T-cell (primary cell): Measurements from ENCODE around the gene HECW1. TPM values are rescaled to one million over a fixed set of nuclear protein-coding genes. Genes with fewer than 3 reads are reported as not detected.
"Not testable (repeated sequence)": the region's sequence is repeated elsewhere in the genome, so short reads cannot be mapped to it uniquely, and the experiment has no call there.

Experiments used
- ATAC-seq, 4 experiments: fragments of 200-7000 bp in 3 of 4; fragments of 150-1000 bp in 1 of 4; cut with Tn5 transposase; replicated peaks in 1 of 4; 1 replicate in 3 of 4; 2 replicates in 1 of 4; pipeline ENCODE4 v1.10.0; 2021; ENCODE audit warnings: moderate library complexity in 3 of 4, mild to moderate bottlenecking in 2 of 4, moderate number of reproducible peaks in 1 of 4
- CTCF ChIA-PET, 2 donors: fragments of 300-600 bp; sonication (Branson Sonifier 250); formaldehyde crosslinking; loops; one replicate each; lab custom pipeline; 2022; ENCODE audit warnings: antibody characterized with exemption in 2 of 2; lab: Charles Lee
- POLR2A ChIA-PET, 2 donors: fragments of 300-600 bp; sonication (Branson Sonifier 250); formaldehyde crosslinking; loops; one replicate each; lab custom pipeline; 2022; ENCODE audit warnings: antibody characterized with exemption in 2 of 2; lab: Charles Lee
- DNase-seq, 35 experiments: peaks; one replicate each; pipeline versions ENCODE4 v3.0.0 to v3.0.0-alpha.2; 2013 to 2023
- H3K27ac ChIP-seq: one replicate; pipeline ENCODE4 v1.5.1; 2013; ENCODE audit warnings: low read length
- H3K27me3 ChIP-seq, 2 experiments: replicated peaks in 1 of 2; 1 replicate in 1 of 2; 2 replicates in 1 of 2; pipeline versions ENCODE4 v1.6.1 to v1.7.0; 2013; ENCODE audit warnings: low read length in 1 of 2, mixed read lengths in 1 of 2; ENCODE audit not compliant: control insufficient read depth in 2 of 2, insufficient read depth in 2 of 2; ENCODE audit errors: extremely low read depth in 1 of 2
- H3K36me3 ChIP-seq, 2 donors: 1 replicate in 1 of 2; 2 replicates in 1 of 2; pipeline versions ENCODE4 v1.6.1 to v1.7.0; 2013; ENCODE audit warnings: low read length in 1 of 2; ENCODE audit not compliant: control insufficient read depth in 2 of 2, insufficient read depth in 1 of 2; ENCODE audit errors: extremely low read depth in 1 of 2
- H3K4me1 ChIP-seq, 2 experiments: 1 replicate in 1 of 2; 2 replicates in 1 of 2; pipeline versions ENCODE4 v1.6.1 to v1.7.0; 2013; ENCODE audit warnings: low read length in 2 of 2, mixed read lengths in 1 of 2; ENCODE audit not compliant: insufficient read depth in 2 of 2, control insufficient read depth in 1 of 2; ENCODE audit errors: extremely low read depth in 1 of 2
- H3K4me3 ChIP-seq, 2 donors: 1 replicate in 1 of 2; 2 replicates in 1 of 2; pipeline versions ENCODE4 v1.5.1 to v1.7.0; 2013; ENCODE audit warnings: mild to moderate bottlenecking in 2 of 2, low read length in 1 of 2, moderate library complexity in 1 of 2; ENCODE audit not compliant: control insufficient read depth in 1 of 2; ENCODE audit errors: extremely low read depth in 1 of 2
- H3K9me3 ChIP-seq: 2 replicates; pipeline ENCODE4 v1.7.0; 2013
- H3K27ac Mint-ChIP-seq, 2 donors: one replicate each; pipeline ENCODE4 v1.8.0; 2020 to 2021; ENCODE audit warnings: mild to moderate bottlenecking in 2 of 2, mixed read lengths in 2 of 2
- H3K27me3 Mint-ChIP-seq, 2 donors: one replicate each; pipeline ENCODE4 v1.8.0; 2021 to 2022; ENCODE audit warnings: mixed read lengths in 2 of 2
- H3K36me3 Mint-ChIP-seq: one replicate; pipeline ENCODE4 v1.8.0; 2021; ENCODE audit warnings: mixed read lengths
- H3K4me1 Mint-ChIP-seq, 3 donors: one replicate each; pipeline ENCODE4 v1.8.0; 2020 to 2022; ENCODE audit warnings: mixed read lengths in 3 of 3, mild to moderate bottlenecking in 1 of 3
- H3K4me3 Mint-ChIP-seq, 3 donors: one replicate each; pipeline ENCODE4 v1.8.0; 2020 to 2022; ENCODE audit warnings: mild to moderate bottlenecking in 3 of 3, mixed read lengths in 3 of 3, moderate library complexity in 3 of 3
- H3K9me3 Mint-ChIP-seq, 3 donors: one replicate each; pipeline ENCODE4 v1.8.0; 2020 to 2022; ENCODE audit warnings: mixed read lengths in 3 of 3
- WGBS: methylation state at CpG from one replicate; pipeline ENCODE4 v1.1.5; 2013; ENCODE audit warnings: missing lambda C conversion rate; ENCODE audit not compliant: insufficient coverage; 5-methylcytosine and 5-hydroxymethylcytosine counted together
- total RNA-seq, 35 experiments: library from RNA in 6 of 35; stranded (reverse) in 6 of 35; fragments of 120-200 nt in 1 of 35; gene quantifications; one replicate each; pipeline versions ENCODE4 v1.2.1 to v1.2.4 and lab custom pipeline; 2013 to 2026

Gene HECW1
- total RNA-seq, 5 donors from 2014 or later (not counting 1 experiment from before 2014, with no cell fraction given), result not detected

GRCh38 chr7:43582503-43583423 is 470.3 kb downstream of the HECW1 start, which contains the start of gene STK17A:
STK17A (plus strand) TSS chr7:43583108; CDS start chr7:43583244, 136 bp downstream.
- peak within 1 kb of the TSS; percentile 95 for H3K27ac ChIP-seq
- no peaks in the 10 kb centered on the region for H3K27me3 ChIP-seq
- H3K9me3 ChIP-seq, result no peaks in the 10 kb centered on the region
- peaks cover 4 to 12% of the 10 kb centered on the region in 2 experiments for H3K4me1 ChIP-seq
- Mint-ChIP-seq H3K4me1 (peaks cover 14 to 40% (median 26%) of the 10 kb centered on the region in 3 donors), H3K36me3 (peaks cover 5% of the 10 kb centered on the region), H3K27ac (peak within 1 kb of the TSS; percentile 95 to 98), H3K27me3 (peaks cover 0 to 5% of the 10 kb centered on the region in 2 donors), H3K4me3 (peak within 1 kb of the TSS; percentile 96 to 99 (median 98)), H3K9me3 (no peaks in the 10 kb centered on the region)
- no peaks in the 10 kb centered on the region for H3K36me3 ChIP-seq
- ChIA-PET CTCF (interaction anchor here (0.5 to 9.1 kb wide), 108 partner anchors 8 to 1642 kb away, joined by 3 to 548 read pairs (median 5); partner anchors contain the start of genes BLVRA (in 2 of the 2), COA1 (in 1 of the 2) and MRPS24 (in 1 of the 2)), POLR2A (interaction anchor here (0.5 to 3.9 kb wide), 76 partner anchors 8 to 1701 kb away, joined by 3 to 131 read pairs (median 5); partner anchors contain the start of genes COA1 (in 2 of the 2), BLVRA (in 1 of the 2), MRPL32 (in 1 of the 2) and PSMA2 (in 1 of the 2))
- 1% methylated on average over 79 of the region's 83 CpGs for WGBS
- H3K4me3 ChIP-seq, result peak within 1 kb of the TSS; percentile 94 to 96
- ATAC-seq (peak; percentile 70 to 87 (median 80)), DNase-seq (peak; percentile 87 to 98 (median 93))

- H3K36me3 ChIP-seq, result peaks cover 0 to 3% of the 10 kb centered on the region in 2 donors
- WGBS, result under 1% methylated on average over 55 of the region's 66 CpGs
- H3K27ac Mint-ChIP-seq, result peak overlapping the region; percentile 95 to 98
- CTCF ChIA-PET, result interaction anchor here (0.6 to 9.1 kb wide), 63 partner anchors 7 to 1643 kb away, joined by 3 to 548 read pairs (median 7); partner anchors contain the start of genes BLVRA (in 2 of the 2), COA1 (in 1 of the 2) and MRPS24 (in 1 of the 2)
- H3K4me3 ChIP-seq, result peak overlapping the region; percentile 94 to 96
- H3K27me3 ChIP-seq, result no peaks in the 10 kb centered on the region
- H3K4me1 Mint-ChIP-seq, result peaks cover 20 to 46% (median 32%) of the 10 kb centered on the region in 3 donors
- H3K27me3 Mint-ChIP-seq, result peaks cover 0 to 5% of the 10 kb centered on the region in 2 donors
- POLR2A ChIA-PET, result interaction anchor here (0.5 to 3.9 kb wide), 19 partner anchors 7 to 660 kb away, joined by 3 to 131 read pairs (median 8); partner anchors contain the start of gene COA1 (in 2 of the 2)
- DNase-seq, result peak; percentile 51 to 82 (median 67)
- peak overlapping the region; percentile 96 to 99 (median 98) for H3K4me3 Mint-ChIP-seq
- peak overlapping the region; percentile 95 for H3K27ac ChIP-seq
- H3K36me3 Mint-ChIP-seq, result peaks cover 5% of the 10 kb centered on the region
- H3K4me1 ChIP-seq, result peaks cover 9 to 17% of the 10 kb centered on the region in 2 experiments
- H3K9me3 ChIP-seq, result no peaks in the 10 kb centered on the region
- ATAC-seq, result peak; percentile 33 to 48 (median 44)
- no peaks in the 10 kb centered on the region for H3K9me3 Mint-ChIP-seq
Observed at GRCh38 chr7:43583424-43584194, 471.2 kb downstream of the HECW1 start.

GRCh38 chr7:43584195-43584586 is 471.7 kb downstream of the HECW1 start:
- H3K27ac ChIP-seq, result peak overlapping the region; percentile 95
- 0% methylated on average over 5 of the region's 8 CpGs for WGBS
- peaks cover 0 to 5% of the 10 kb centered on the region in 2 donors for H3K27me3 Mint-ChIP-seq
- peak overlapping the region; percentile 95 to 98 for H3K27ac Mint-ChIP-seq
- H3K4me3 ChIP-seq, result peak overlapping the region; percentile 94 to 96
- peak overlapping the region; percentile 96 to 99 (median 98) for H3K4me3 Mint-ChIP-seq
- DNase-seq, result peak in 31 of 35 experiments; percentile 2 to 59 (median 29)
- peak in 1 of 4 experiments; percentile 7 for ATAC-seq
- H3K9me3 Mint-ChIP-seq, result no peaks in the 10 kb centered on the region
- ChIA-PET CTCF (interaction anchor here (2.4 to 9.1 kb wide), 4 partner anchors 65 to 146 kb away, joined by 7 to 548 read pairs (median 82); partner anchors contain the start of gene COA1 (in 1 of the 2)), POLR2A (interaction anchor here (0.6 to 3.9 kb wide), 7 partner anchors 17 to 661 kb away, joined by 3 to 88 read pairs (median 5); no protein-coding TSS in a partner anchor)
- H3K36me3 Mint-ChIP-seq, result peaks cover 5% of the 10 kb centered on the region
- H3K36me3 ChIP-seq, result peaks cover 0 to 3% of the 10 kb centered on the region in 2 donors
- peaks cover 11 to 23% of the 10 kb centered on the region in 2 experiments for H3K4me1 ChIP-seq
- no peaks in the 10 kb centered on the region for H3K27me3 ChIP-seq
- H3K4me1 Mint-ChIP-seq, result peaks cover 25 to 52% (median 38%) of the 10 kb centered on the region in 3 donors
- H3K9me3 ChIP-seq, result no peaks in the 10 kb centered on the region

- H3K9me3 Mint-ChIP-seq, H3K9me3 ChIP-seq, H3K36me3 Mint-ChIP-seq, H3K36me3 ChIP-seq, H3K27me3 ChIP-seq, DNase-seq, ATAC-seq, H3K27me3 Mint-ChIP-seq: not testable (repeated sequence)
- ChIA-PET CTCF (interaction anchor here (1.0 to 9.1 kb wide), 5 partner anchors 65 to 145 kb away, joined by 4 to 548 read pairs (median 13); partner anchors contain the start of gene COA1 (in 1 of the 2)), POLR2A (interaction anchor here (0.5 to 3.9 kb wide), 7 partner anchors 19 to 494 kb away, joined by 3 to 88 read pairs (median 4); no protein-coding TSS in a partner anchor)
- WGBS, result 0% methylated on average over 3 of the region's 11 CpGs
- Mint-ChIP-seq H3K4me3 (peak overlapping the region; percentile 96 to 99 (median 98)), H3K27ac (peak overlapping the region; percentile 95 to 98), H3K4me1 (peaks cover 29 to 58% (median 43%) of the 10 kb centered on the region in 3 donors)
- H3K27ac ChIP-seq, result peak overlapping the region; percentile 95
- H3K4me1 ChIP-seq, result peaks cover 14 to 26% of the 10 kb centered on the region in 2 experiments
- peak overlapping the region; percentile 94 to 96 for H3K4me3 ChIP-seq
Observed at GRCh38 chr7:43584733-43585132, 472.3 kb downstream of the HECW1 start.

- Histone ChIP-seq H3K4me1 (peaks cover 21 to 34% of the 10 kb centered on the region in 2 experiments), H3K4me3 (peak overlapping the region; percentile 94 to 96), H3K27ac (peak overlapping the region; percentile 95), H3K36me3 (peaks cover 0 to 9% of the 10 kb centered on the region in 2 donors), H3K27me3 (no peaks in the 10 kb centered on the region), H3K9me3 (no peaks in the 10 kb centered on the region)
- WGBS, result 0% methylated on average over 1 of the region's 2 CpGs
- H3K4me3 Mint-ChIP-seq, result peak overlapping the region; percentile 96 to 99 (median 98)
- peaks cover 0 to 5% of the 10 kb centered on the region in 2 donors for H3K27me3 Mint-ChIP-seq
- no peak for ATAC-seq
- H3K4me1 Mint-ChIP-seq, result peaks cover 37 to 66% (median 50%) of the 10 kb centered on the region in 3 donors
- DNase-seq, result peak in 1 of 35 experiments; percentile 57
- peaks cover 5% of the 10 kb centered on the region for H3K36me3 Mint-ChIP-seq
- ChIA-PET POLR2A (interaction anchor here (0.7 to 3.9 kb wide), 8 partner anchors 20 to 115 kb away, joined by 3 to 88 read pairs (median 4); no protein-coding TSS in a partner anchor), CTCF (interaction anchor here (1.0 to 9.1 kb wide), 7 partner anchors 21 to 252 kb away, joined by 3 to 548 read pairs (median 7); partner anchors contain the start of gene COA1 (in 1 of the 2))
- peak overlapping the region; percentile 95 to 98 for H3K27ac Mint-ChIP-seq
- no peaks in the 10 kb centered on the region for H3K9me3 Mint-ChIP-seq
Observed at GRCh38 chr7:43585562-43585961, 473.1 kb downstream of the HECW1 start.
